Measurements from ENCODE around the gene PNPLA5.

Gene PNPLA5

DNA sequence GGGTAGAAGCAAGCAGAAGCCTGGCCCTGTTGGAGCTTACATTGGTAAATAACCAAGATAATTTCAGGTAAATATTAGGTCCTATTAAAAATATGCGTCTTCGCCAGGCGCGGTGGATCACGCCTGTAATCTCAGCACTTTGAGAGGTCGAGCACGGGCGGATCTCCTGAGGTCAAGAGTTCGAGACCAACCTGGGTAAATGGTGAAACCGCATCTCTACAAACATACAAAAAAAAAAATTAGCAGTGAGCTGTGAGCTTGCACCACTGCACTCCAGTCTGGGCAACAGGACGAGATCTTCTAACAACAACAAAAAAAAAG, 29.0 kb downstream of the PNPLA5 start:
- no peaks in the 10 kb centered on the region for H3K9me3 ChIP-seq (ENCODE audit: insufficient read depth, low read length)
- no peaks in the 10 kb centered on the region for H3K36me3 ChIP-seq (ENCODE audit: low read length)
- H3F3A ChIP-seq (ENCODE audit: insufficient read depth) = no peaks in the 10 kb centered on the region
- no peak overlapping the region for H3K27ac ChIP-seq (ENCODE audit: low read depth, low read length)
- no peak for TF ChIP-seq EZH2phosphoT487 (conservative IDR thresholded peaks at IDR 0.05; ENCODE audit: low read length)
- TF ChIP-seq, protein P1, sequence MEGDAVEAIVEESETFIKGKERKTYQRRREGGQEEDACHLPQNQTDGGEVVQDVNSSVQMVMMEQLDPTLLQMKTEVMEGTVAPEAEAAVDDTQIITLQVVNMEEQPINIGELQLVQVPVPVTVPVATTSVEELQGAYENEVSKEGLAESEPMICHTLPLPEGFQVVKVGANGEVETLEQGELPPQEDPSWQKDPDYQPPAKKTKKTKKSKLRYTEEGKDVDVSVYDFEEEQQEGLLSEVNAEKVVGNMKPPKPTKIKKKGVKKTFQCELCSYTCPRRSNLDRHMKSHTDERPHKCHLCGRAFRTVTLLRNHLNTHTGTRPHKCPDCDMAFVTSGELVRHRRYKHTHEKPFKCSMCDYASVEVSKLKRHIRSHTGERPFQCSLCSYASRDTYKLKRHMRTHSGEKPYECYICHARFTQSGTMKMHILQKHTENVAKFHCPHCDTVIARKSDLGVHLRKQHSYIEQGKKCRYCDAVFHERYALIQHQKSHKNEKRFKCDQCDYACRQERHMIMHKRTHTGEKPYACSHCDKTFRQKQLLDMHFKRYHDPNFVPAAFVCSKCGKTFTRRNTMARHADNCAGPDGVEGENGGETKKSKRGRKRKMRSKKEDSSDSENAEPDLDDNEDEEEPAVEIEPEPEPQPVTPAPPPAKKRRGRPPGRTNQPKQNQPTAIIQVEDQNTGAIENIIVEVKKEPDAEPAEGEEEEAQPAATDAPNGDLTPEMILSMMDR (IDR thresholded peaks at IDR 0.05; ENCODE audit: insufficient read depth, low read length, poor library complexity, severe bottlenecking) = no peak
- H3K79me2 ChIP-seq (ENCODE audit: insufficient read depth, low read length) = no peaks in the 10 kb centered on the region
- H2AFZ ChIP-seq (ENCODE audit: low read depth, low read length, severe bottlenecking) = no peak overlapping the region
- no peak overlapping the region for H3K4me2 ChIP-seq (ENCODE audit: low read depth, low read length, poor library complexity, severe bottlenecking)
- H4K20me1 ChIP-seq (ENCODE audit: low read depth, low read length) = no peaks in the 10 kb centered on the region
- H3K4me3 ChIP-seq (ENCODE audit: insufficient read depth, low read length, poor library complexity, severe bottlenecking) = no peak overlapping the region
- H3K9ac ChIP-seq (ENCODE audit: low read length) = no peak overlapping the region
- H3K9me2 ChIP-seq (replicated peaks; ENCODE audit: insufficient read depth, low read length) = no peaks in the 10 kb centered on the region
- no peaks in the 10 kb centered on the region for H3K27me3 ChIP-seq (ENCODE audit: low read length)

GRCh38 chr22:43862074-43862881, 29.5 kb downstream of the PNPLA5 start, which contains the start of gene SULT4A1:
SULT4A1 (minus strand) TSS chr22:43862513; CDS start chr22:43862382, 131 bp downstream.
- TF ChIP-seq, protein P1 (IDR thresholded peaks at IDR 0.05; ENCODE audit: insufficient read depth, low read length, poor library complexity, severe bottlenecking) = no peak
- no peak for TF ChIP-seq EZH2phosphoT487 (conservative IDR thresholded peaks at IDR 0.05; ENCODE audit: low read length)
- Histone ChIP-seq H4K20me1 (ENCODE audit: low read depth, low read length) (no peaks in the 10 kb centered on the region), H3K9me2 (replicated peaks; ENCODE audit: insufficient read depth, low read length) (no peaks in the 10 kb centered on the region), H3K79me2 (ENCODE audit: insufficient read depth, low read length) (no peaks in the 10 kb centered on the region), H2AFZ (ENCODE audit: low read depth, low read length, severe bottlenecking) (no peak within 1 kb of the TSS), H3K4me2 (ENCODE audit: low read depth, low read length, poor library complexity, severe bottlenecking) (no peak within 1 kb of the TSS), H3F3A (ENCODE audit: insufficient read depth) (no peaks in the 10 kb centered on the region), H3K4me3 (ENCODE audit: insufficient read depth, low read length, poor library complexity, severe bottlenecking) (no peak within 1 kb of the TSS), H3K9me3 (ENCODE audit: insufficient read depth, low read length) (no peaks in the 10 kb centered on the region), H3K36me3 (ENCODE audit: low read length) (no peaks in the 10 kb centered on the region), H3K27ac (ENCODE audit: low read depth, low read length) (no peak within 1 kb of the TSS), H3K9ac (ENCODE audit: low read length) (no peak within 1 kb of the TSS), H3K27me3 (ENCODE audit: low read length) (no peaks in the 10 kb centered on the region)

GRCh38 chr22:43861529-43861928, 30.3 kb downstream of the PNPLA5 start:
- H3K79me2 ChIP-seq (ENCODE audit: insufficient read depth, low read length) = no peaks in the 10 kb centered on the region
- no peaks in the 10 kb centered on the region for H3K9me3 ChIP-seq (ENCODE audit: insufficient read depth, low read length)
- no peaks in the 10 kb centered on the region for H3F3A ChIP-seq (ENCODE audit: insufficient read depth)
- no peak overlapping the region for H3K9ac ChIP-seq (ENCODE audit: low read length)
- H3K36me3 ChIP-seq (ENCODE audit: low read length) = no peaks in the 10 kb centered on the region
- no peaks in the 10 kb centered on the region for H3K9me2 ChIP-seq (replicated peaks; ENCODE audit: insufficient read depth, low read length)
- H3K27me3 ChIP-seq (ENCODE audit: low read length) = no peaks in the 10 kb centered on the region
- no peak overlapping the region for H3K4me3 ChIP-seq (ENCODE audit: insufficient read depth, low read length, poor library complexity, severe bottlenecking)
- no peaks in the 10 kb centered on the region for H4K20me1 ChIP-seq (ENCODE audit: low read depth, low read length)
- H3K4me2 ChIP-seq (ENCODE audit: low read depth, low read length, poor library complexity, severe bottlenecking) = no peak overlapping the region
- TF ChIP-seq, protein P1 (IDR thresholded peaks at IDR 0.05; ENCODE audit: insufficient read depth, low read length, poor library complexity, severe bottlenecking) = no peak
- no peak for TF ChIP-seq EZH2phosphoT487 (conservative IDR thresholded peaks at IDR 0.05; ENCODE audit: low read length)
- no peak overlapping the region for H2AFZ ChIP-seq (ENCODE audit: low read depth, low read length, severe bottlenecking)
- H3K27ac ChIP-seq (ENCODE audit: low read depth, low read length) = no peak overlapping the region
